ENCODE results near the gene CCDC3.
"Not testable (repeated sequence)": the region's sequence is repeated elsewhere in the genome, so short reads cannot be mapped to it uniquely, and the experiment has no call there.

Gene CCDC3

GRCh38 chr10:13001041-13001886 lies at the start of gene CCDC3:
Gene CCDC3, minus strand, starts transcription at chr10:13001713. Its CDS starts 143 bp downstream, at chr10:13001570.
- peak in 1 of 2 experiments; percentile 2 for DNase-seq

- DNase-seq, result no peak
Measured at GRCh38 chr10:13051126-13051694, 49.7 kb upstream of the CCDC3 start.

DNA sequence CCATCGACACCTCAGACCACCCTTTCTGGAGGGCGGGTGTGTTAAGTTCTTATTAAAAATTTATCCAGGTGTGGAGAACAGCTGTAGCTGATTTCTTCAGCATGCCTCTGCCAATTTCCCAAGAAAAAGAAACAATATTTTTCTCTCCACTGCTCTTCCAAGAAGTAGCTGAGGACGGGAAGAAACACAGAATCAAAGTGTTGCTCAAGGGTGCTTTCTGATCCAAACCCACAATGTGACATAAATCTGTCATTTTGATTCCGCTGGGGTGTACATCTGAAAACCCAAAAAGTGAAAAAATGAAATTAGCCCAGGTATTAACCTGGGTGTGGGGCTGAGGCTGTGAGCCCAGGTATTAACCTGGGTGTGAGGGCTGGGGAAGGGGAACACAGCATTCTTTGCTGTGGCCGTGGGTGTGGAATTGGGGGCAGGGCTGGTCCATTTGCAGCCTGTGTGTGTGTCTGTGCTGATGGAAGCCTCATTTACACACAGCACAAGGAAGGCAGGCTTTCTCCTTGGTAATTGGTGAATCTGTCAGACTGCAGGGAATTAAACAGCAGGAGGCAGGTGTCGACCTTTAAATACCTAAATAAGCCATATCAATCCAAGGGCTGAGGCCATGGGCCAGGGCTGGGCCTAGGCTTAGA lies 48.4 kb upstream of the CCDC3 start:
- DNase-seq, result no peak

GRCh38 chr10:13048762-13049161 lies 47.2 kb upstream of the CCDC3 start:
- no peak for DNase-seq

- no peak for DNase-seq
Measured at GRCh38 chr10:13047529-13048206, 46.2 kb upstream of the CCDC3 start.

DNA sequence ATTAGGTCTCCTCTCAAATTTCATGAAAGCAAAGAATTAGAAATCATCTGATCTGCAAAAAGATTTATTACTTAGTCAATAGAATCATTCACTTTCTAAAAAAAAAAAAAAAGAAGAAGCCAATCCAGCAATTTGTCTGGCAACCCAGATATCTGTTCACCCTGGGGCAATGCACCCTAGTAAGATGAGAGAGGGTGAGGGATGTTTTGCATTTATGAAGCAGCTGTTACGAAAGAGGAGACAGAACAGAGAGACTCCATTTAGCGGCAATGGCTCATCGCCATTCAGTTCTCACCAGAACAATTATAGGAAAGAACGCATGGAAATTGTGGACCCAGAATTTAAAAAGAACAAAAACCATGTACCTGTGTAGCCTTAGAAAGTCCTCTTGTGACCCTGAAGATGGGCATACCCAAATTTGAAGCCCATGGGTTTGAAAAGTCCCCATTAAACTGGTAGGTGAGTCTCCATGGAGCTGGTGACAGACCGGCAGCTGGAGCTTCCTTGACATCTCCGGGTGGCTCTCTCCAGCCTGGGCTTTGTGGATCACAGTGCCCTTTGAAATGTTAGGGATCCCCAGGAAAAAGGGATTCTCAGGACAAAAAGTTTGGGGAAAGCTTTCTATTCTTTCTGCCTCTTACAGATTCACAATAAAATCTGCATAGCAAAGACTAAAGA lies 45.5 kb upstream of the CCDC3 start:
- no peak for DNase-seq

DNA sequence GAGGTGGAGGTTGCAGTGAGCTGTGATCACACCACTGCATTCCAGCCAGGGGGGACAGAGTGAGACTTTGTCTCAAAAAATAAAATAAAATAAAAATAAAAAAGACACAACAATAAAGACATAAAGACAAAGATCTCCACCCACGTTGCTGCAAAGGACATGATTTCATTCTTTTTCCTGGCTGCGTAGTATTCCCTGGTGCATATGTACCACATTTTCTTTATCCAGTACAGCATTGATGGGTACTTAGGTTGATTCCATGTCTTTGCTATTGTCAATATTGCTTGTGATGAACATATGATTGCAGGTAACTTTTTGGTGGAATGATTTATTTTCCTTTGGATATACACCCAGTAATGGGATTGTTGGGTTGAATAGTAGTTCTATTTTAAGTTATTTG lies 42.0 kb upstream of the CCDC3 start:
- DNase-seq, result no peak

DNA sequence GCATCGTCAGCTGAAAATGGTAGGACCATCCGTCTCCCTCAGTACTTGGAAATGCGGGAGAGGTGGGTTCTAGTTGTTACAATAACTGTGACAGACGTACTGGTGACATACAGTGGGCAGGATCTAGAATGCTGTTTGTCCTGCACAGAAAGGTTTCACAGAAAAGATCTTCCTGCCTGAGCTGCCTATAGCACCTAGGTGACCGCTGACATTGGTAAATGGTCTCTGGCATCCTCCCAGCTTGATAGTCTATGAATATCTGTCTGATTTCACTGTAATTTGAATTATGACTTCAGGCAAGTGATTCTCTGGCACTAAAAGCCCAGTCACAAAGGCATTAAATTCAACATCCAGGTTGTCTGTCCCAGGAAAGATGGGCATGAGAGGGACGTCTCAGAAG lies 38.2 kb upstream of the CCDC3 start:
- no peak for DNase-seq

DNA sequence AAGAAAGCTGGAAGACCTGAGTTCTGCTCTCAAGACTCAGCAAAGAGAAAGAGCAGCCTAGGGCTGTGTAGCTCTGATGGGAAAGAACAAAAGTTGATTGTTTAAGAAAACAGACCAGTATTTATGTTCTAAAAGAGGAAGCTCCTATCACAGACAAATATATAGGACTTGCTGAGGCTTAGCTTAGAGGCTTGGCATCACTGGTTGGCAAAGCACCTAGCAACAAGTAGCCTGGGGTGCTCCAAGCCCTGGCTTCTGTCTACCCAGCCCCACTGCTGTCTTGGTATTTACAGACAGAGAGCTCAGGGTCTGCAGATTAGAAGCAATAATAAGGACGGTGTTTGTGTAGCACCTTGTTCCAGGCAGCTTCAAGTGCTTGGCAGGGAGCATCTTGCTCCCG lies 36.9 kb upstream of the CCDC3 start:
- DNase-seq, result no peak

DNA sequence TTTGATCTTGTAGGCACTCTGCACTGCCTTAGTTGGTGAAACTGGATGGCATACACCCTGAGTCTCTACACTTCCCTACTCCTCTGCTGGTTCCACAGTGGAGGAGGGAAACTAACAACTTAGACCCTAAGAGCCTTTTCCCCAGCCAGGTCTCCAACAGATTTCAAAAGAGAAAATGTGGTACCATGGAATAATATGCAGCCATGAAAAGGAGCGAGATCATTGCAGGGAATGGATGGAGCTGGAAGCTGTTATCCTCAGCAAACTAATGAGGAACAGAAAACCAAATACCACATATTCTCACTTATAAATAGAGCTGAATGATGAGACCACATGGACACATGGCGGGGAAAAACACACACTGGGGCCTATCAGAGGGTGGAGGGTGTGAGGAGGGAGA lies 36.3 kb upstream of the CCDC3 start:
- DNase-seq, result no peak

DNA sequence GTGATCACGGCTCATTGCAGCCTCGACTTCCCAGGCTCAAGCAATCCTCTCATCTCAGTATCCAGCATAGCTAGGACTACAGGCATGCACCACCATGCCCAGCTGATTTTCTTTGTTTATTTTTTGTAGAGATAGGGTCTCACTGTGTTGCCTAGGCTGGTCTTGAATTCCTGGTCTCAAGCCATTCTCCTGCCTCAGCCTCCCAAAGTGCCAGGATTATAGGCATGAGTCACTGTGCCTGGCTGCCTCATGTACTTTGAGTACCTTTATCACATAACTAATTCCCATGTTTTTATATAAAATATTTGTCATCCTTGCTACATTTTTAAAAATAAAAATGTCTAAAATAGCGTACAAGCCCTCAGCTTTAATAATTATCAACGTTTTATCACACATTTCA lies 35.3 kb upstream of the CCDC3 start:
- DNase-seq, result no peak

GRCh38 chr10:13035731-13036130 lies 34.2 kb upstream of the CCDC3 start:
- DNase-seq, result not testable (repeated sequence)

GRCh38 chr10:13026873-13027272 lies 25.4 kb upstream of the CCDC3 start:
- no peak for DNase-seq

DNA sequence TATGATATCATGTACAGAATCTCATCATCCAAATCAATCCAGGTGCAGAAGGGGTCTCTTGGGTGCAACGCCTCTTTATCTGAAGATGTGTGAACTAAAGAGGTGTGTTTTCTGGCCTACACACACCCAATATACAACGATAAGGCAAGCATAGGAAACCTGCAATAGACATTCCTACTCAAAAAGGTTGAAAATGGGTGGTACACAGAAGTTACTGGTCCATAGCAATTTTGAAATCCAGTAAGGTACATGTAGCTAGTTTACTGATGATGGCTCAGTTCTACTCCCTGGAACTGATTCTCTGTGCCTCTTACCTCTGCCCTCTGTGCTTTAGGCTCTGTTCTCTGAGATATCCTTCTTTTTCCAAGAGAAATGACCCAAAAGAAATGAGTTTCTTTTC lies 22.2 kb upstream of the CCDC3 start:
- no peak for DNase-seq

DNA sequence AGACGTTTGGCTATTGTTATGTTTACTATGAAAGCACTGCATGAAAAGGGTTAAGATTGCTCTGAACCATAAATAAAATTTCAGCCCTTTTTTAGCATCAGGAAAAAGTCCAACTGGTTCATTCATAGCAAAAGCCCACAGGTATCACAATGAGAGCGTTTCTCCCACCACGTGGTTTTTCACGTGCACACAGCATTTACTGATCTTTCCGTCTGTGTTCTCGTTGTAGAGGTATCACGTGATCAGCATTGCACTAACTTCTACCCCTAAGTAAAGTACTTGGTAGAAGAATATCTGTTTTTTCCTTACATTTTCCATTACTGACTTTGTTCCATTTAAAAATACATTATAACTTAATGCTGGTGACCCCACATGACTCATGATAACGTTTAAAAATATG lies 17.8 kb upstream of the CCDC3 start:
- no peak for DNase-seq

DNA sequence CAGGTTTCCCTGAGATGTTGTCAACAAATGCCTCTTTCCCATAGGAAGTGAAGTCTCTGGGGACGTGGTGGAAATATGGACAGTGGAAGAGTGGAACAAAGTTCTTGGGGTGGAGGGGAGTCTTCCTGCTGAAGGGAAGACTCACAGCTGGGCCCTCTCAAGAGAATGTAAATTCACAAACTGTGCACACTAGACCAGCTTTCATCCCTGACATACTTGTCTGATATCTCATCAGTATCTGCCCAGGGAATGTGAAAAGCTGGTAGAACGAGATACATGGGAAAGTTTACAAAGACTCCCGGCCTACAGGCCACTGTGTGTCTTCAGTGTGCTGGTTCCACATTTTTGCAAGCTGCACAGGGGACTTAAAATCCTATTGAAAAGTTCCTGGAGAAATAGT lies 16.7 kb upstream of the CCDC3 start:
- no peak for DNase-seq

GRCh38 chr10:13016886-13017285 lies 15.4 kb upstream of the CCDC3 start:
- DNase-seq, result no peak

DNA sequence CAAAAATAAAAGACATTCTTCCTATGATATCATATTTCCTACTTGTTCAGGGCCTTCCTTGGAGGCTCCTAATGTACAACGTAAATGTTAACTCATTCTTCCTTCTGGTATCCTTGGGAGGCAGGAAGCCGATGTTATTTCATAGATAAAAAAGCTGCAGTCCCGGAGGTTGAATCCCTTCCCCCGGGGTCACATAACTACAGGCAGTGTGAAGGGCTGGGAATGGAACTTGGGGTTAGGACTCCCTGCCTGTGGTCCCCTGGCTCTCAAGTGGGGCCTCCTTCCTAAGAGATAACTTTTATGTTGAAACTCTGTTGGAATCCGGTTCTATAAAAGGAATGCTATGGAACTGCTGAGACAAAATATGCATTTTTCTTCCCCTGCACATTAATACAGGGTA lies 14.9 kb upstream of the CCDC3 start:
- DNase-seq, result no peak

DNA sequence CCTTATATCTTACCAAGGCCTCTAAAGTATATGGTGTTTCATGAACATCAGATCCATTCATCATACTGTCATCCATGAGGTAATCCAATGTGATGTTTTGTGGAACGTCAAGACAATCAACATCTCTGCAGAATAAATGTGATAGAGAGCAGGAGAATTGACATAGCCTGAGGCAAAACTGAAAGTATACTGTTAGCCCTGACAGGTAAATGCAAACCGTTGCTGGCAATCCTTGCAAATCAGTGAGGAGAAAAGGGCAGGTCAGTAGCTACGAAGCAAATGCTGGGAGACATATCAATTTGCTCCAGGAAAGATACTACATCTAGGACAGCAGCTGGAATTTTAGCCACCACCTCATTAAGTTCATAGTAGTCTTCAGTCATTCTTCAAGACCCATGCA lies 4.5 kb upstream of the CCDC3 start:
- no peak for DNase-seq

DNA sequence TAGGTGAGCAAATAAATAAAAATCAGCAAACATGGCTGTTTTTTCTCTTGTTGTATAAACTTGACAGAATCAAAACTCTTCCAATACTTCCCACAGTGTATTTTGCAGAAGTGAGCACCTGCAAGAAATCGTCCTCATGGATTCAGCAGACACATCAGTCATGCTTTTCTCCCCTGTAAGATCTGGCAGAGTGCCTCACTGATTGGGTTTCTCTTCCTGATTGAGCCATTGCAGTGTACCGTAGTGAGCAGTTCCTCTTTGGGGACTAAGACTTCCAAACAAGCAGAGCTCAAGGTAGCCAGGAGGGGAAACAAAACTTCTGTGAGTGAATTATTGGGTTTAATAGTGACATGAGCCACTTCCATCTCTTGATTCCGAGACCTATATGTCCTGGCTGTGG lies 2.2 kb upstream of the CCDC3 start:
- no peak for DNase-seq

- DNase-seq, result no peak
Measured at GRCh38 chr10:13003004-13003403, 1.5 kb upstream of the CCDC3 start.

DNA sequence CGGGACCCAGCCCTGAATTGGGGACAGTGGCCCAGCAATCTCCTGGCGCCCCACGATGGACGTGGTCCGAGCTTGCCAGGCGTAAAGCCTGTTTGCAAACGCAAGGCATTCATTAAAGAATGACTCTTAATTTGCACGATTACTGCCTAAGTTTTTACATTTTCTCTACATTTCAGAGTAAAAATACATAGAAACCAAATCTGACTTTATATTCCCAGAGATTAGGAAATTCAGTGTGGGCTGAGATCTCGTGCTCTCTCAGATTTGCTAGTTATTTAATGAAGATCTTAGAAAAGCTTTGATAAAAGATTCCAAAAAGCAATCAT lies 337 bp upstream of the CCDC3 start:
- no peak for DNase-seq

DNA sequence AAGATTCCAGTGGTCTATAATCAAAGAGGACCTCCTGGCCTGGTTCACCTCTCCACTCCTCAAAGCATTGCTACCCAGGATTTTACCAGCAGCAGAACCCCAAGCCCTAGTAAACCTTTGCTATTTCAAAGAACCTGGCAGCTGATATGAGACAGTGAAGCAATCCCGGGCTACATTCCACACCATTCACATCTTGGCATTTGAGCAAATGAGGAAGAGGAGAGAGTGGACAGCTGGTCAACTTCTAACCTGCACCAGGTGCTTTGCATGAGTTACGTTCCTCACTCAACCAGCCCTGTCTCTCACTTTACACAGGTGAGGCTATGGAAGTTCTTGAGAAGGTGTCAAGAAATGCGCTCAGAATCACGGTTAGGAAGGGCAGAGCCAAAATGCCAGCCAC lies 1.1 kb downstream of the CCDC3 start:
- DNase-seq, result no peak
